Amniotic stem cell (primary cell): ENCODE results near the gene VCP.

Source experiments
- DNase-seq: peaks from one replicate; lab custom pipeline; 2025; lab: John Stamatoyannopoulos, UW

VCP gene

DNA sequence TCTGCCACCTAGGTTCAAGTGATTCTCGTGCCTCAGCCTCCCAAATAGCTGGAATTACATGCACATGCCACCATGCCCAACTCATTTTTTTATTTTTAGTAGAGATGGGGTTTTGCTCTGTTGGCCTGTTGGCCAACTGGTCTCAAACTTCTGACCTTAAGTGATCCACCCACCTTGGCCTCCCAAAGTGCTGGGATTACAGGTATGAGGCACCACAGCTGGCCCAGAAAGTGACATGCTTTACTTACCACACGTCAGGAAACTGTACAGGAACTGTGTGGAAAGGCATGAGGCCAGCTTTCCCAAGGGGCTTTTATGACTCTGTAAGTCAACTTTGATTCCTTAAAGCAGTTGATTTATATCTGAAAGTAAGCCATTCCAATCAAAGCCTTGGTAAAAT lies 57.9 kb downstream of the VCP start:
- DNase-seq = no peak

GRCh38 chr9:35010351-35010958 lies 62.0 kb downstream of the VCP start:
- no peak for DNase-seq
